Measurements from ENCODE around the gene CENPVL2.
"Not testable (repeated sequence)": the region's sequence is repeated elsewhere in the genome, so short reads cannot be mapped to it uniquely, and the experiment has no call there.

CENPVL2 gene

GRCh38 chrX:51682720-51683062, at the start of gene CENPVL2:
Gene CENPVL2 (minus strand): TSS chrX:51682831. CDS start chrX:51682831, 0 bp downstream.
- DNase-seq; intact Hi-C loops (cut with DNase I): not testable (repeated sequence)

DNA sequence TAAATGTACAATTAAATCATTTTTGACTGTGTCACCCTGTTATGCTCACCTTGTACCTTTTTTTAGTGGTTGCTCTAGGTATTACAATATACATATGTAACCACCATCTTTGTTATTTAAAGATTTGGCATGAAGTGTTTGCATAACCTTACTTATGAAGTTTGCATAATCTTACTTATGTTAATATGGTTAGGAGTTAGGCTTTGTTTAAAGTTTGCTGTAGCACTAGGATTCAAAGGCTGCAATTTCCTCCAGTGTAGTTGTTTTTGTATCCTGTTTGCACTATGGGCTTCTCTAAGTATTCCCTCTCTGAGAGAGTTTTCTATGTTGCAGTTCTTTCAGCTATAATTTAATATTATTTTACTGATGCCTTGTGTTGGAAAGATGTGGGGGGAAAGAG, 45.6 kb upstream of the CENPVL2 start:
- DNase-seq: no peak
- intact Hi-C loops (cut with DNase I): no loop called here

DNA sequence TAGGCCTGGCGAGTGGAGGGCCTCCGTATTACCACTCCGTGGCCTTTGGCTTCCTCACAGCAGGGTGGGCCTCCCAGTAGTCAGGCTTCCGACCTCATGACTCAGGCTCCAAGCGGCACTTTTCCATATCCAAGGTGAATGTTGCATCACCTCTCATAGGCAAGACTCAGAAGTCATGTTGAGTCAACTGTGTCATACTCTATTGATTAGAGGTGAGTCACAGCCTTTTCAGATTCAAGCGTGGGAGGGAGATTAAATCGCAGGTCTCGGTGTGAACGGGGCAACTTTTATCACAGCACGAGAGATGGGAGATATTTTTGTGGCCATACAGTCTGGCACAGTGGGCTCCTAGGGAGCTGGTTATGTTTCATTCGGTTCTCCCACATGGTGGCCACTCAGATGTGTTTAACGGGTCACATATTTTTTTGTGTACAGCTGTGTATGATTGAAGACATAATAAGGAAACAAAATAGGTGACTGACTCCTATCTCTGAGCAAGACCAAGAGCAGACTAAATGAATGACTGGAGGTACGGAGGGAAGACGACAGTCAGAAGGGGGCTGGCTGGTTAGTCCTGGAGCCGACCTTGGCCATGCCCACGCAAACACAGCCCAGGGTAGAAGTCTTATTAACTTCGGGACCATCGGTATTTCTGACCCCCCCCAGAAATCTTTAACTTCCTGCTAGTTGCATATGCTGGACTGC, 30.5 kb upstream of the CENPVL2 start:
- DNase-seq; intact Hi-C loops (cut with DNase I): not testable (repeated sequence)

DNA sequence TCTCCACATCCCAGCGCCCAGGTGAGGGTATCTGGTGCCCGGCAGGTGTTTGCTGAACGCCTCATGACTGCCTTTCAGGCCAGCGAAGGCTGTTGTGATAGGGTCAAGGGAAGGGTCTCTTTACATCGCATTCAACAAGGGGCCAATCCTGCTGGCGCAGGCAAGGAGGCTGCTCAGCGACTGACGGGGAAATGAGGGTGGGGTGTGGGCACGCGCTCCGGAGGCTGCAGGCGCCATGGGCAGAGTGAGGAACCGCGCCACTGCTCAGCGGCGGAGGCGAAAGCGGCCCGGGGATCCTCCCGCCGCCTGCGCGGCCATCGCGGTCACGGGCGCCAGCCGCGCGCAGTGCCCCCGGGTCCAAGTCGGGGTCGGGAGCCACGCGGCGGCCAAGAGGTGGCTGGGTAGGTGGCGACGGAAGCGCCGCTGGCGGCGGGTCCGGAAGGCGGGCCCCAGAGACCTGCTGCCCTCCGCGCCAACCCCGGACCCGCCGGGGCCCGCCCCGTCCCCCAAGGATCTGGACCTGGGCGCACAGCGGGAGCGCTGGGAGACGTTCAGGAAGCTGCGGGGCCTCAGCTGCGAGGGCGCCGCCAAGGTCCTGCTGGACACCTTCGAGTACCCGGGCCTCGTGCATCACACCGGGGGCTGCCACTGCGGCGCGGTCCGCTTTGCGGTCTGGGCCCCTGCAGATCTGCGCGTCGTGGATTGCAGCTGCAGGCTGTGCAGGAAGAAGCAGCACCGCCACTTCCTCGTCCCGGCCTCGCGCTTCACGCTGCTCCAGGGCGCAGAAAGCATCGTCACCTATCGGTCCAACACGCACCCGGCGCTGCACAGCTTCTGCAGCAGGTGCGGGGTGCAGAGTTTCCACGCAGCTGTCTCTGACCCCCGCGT, 27.9 kb upstream of the CENPVL2 start, which contains the start of gene CENPVL1:
CENPVL1 (plus strand) TSS at position 236 of the 888 bp plus-strand sequence; CDS start at position 236, 0 bp downstream.
- DNase-seq; intact Hi-C loops (cut with DNase I): not testable (repeated sequence)

GRCh38 chrX:51697397-51697796, 14.8 kb upstream of the CENPVL2 start:
- DNase-seq: peak in 1 of 10 donors; percentile 44
- intact Hi-C loops (cut with DNase I): no loop called here

DNA sequence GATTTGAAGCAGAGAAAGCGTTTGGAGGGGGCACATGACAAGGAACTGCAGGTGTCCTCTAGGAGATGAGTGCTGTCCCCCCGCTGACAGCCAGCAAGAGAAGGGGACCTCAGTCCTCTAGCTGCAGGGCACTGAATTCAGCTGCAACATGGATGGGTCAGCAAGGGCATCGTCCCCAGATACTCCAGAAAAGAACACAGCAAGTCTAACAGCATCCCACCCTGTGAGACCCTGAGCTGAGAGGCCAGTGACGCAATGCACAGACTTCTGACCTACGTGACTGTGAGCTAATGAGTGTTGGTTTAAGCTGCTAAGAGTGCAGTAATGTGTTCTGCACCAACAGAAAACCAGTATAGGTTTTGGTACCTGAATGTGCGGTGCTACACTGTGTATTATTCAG, 11.6 kb upstream of the CENPVL2 start:
- DNase-seq: peak in 2 of 10 donors; percentile 25 to 27

GRCh38 chrX:51681808-51682719, 567 bp downstream of the CENPVL2 start:
- DNase-seq; intact Hi-C loops (cut with DNase I): not testable (repeated sequence)

More for the DNA sequence above, 11.6 kb upstream of the CENPVL2 start:
- intact Hi-C loops (cut with DNase I): no loop called here

- intact Hi-C loops (cut with DNase I); DNase-seq: not testable (repeated sequence)
These were observed 2.8 kb downstream of the CENPVL2 start for GRCh38 chrX:51679689-51680433.

DNA sequence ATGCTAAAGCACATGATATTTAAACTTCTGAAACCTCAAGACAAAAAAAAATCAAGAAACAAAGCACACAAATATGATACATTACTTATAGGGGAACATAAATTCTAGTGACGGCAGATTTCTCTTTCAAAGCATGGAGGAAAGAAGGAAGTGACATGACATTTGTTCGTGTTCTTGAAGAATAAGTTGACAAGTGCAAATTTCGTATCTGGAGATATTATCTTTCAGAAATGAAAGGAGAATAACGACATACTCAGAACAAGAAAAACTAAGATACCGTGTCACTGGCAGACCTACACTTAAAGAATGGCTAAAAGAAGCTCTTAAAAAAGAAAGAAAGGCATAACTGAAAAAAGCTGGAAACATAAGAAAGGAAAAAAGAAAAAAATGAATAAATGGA, 16.6 kb downstream of the CENPVL2 start:
- intact Hi-C loops (cut with DNase I): no loop called here

DNA sequence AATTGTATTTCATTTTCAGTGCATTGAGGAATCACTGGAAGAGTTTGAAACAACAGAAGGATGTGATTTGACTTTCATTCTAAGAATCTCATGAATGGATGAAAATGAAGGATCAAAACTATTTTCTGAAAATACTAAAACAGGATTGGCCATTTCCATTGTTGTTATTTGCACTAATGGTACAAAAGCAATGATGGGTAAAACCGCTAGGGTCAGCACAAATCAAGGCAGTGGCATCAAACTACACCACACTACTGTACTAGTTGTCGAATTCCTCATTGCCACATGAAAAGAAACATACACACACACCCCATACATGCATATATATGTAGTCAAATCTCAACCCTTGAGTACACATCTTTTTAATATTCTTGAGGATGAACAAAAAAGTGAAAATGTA, 39.3 kb downstream of the CENPVL2 start:
- DNase-seq: no peak
- intact Hi-C loops (cut with DNase I): loop anchor here (5.0 kb wide), 1 partner anchor 219 kb away; no protein-coding TSS in a partner anchor

More for the DNA sequence above, 16.6 kb downstream of the CENPVL2 start:
- no peak for DNase-seq

GRCh38 chrX:51641421-51642021, 41.1 kb downstream of the CENPVL2 start:
- intact Hi-C loops (cut with DNase I): loop anchor here (5.0 kb wide), 1 partner anchor 221 kb away; no protein-coding TSS in a partner anchor
- DNase-seq: no peak

DNA sequence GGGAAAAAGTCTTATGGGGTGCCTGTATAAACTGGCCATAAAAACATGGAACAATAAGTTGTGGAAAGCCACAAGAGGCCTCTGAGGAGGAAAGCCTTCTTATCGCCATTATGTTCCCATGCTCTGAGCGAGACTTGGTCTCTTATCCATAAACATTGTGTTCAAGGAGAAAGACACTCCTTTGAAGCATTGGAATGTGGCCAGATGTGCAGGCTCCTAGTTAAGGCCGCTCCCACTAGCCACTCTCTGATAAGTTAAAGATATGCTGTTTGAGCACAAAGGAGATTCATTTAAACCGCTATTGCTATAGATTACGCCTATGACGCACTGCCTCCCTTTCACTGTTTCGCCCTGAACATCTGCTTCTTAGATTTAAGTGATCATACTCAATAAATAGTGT, 46.1 kb downstream of the CENPVL2 start:
- intact Hi-C loops (cut with DNase I); DNase-seq: not testable (repeated sequence)

Data from posterior cingulate gyrus (tissue), 11 donors.